ENCODE results near the gene WDTC1.

Gene WDTC1

DNA sequence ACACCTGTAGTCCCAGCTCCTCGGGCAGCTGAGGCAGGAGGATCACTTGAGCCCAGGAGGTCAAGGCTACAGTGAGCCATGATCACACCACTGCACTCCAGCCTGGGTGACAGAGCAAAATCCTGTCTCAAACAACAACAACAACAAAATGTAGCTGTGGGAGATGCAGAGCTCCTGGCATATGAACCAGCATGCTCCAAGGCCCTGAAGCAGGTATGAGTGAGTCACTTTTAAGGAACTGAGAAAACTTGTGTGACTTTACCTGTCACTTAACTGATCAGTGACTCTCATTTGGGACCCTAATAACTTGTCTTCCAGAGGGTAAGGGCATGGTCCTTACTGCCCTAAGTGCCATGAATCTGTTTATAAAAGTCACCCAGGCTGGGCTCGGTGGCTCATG lies 68.2 kb downstream of the WDTC1 start:
- DNase-seq, result no peak

DNA sequence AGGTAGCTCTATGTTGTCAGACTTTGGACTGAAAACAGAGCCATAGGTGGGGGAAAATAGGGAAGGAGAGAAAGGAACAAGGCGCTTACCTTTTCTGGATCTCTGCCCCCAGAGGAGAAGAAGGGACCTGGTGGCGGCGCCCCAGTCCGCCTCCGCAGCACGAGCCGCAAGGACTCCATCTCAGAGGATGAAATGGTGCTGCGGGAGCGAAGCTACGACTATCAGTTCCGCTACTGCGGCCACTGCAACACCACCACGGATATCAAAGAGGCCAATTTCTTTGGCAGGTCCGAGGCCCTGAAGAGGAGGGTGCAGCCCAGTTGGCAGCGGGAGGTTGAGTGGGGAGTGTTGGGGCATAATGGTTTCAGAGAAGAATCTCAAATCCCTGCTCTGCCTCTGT lies 69.1 kb downstream of the WDTC1 start:
- no peak for DNase-seq

DNA sequence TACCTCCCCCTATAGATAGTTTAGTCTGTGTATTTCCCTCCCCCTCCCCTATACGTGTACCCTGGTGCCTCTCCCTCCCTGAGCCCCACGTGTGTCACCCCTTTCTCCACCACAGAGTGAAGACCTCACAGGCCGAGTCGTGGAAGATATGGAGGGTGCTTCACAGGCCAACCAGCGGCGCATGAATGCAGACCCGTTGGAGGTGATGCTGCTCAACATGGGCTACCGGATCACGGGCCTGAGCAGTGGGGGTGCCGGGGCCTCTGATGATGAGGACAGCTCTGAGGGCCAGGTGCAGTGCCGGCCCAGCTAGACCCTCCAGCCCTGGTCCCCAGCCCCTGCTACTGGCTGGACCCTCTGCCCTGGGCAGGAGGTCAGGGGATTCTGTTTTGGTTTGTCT lies 71.6 kb downstream of the WDTC1 start:
- no peak for DNase-seq

DNA sequence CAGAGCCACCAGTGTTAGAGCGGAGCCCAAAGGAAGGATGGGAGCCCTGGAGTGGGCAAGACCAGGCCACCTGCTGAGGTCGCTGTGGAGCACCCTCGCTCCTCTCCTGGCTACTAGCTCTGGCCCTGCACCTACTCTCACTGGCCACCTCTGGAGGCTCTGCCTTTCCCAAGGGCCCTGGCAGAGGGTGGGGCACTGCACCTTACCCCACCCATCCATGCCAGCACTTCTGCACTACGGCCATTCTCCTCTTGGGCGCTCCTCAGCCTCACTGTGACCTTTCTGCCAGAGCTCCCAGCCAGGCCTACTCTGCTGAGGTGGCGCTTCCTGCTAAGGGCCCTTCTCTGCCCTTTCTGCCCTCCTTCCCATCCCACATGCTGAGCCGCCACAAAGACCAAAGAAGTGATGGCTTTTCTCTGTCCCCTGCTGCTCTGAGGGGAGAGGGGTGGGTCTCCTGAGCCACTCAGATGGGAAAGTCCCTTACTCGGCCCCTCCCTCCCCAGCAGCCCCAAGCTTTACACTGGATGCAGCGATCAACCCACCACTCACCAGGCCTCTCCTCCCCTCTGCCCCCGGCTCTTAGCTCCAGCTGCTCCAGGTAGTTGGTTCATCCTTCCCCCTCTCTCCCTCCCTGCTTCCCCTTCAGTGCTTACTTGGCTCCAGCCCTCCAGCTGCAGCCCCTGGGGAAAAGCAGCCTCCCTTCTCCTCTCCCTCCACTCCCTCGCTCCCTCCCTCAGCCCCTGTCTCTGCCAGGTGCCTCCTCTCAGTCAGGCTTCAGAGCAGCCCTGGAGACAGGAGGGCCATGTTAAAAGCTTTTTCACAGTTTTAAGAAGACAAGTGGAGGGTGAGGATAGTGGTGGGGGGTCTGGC lies 72.7 kb downstream of the WDTC1 start:
- DNase-seq, result no peak

DNA sequence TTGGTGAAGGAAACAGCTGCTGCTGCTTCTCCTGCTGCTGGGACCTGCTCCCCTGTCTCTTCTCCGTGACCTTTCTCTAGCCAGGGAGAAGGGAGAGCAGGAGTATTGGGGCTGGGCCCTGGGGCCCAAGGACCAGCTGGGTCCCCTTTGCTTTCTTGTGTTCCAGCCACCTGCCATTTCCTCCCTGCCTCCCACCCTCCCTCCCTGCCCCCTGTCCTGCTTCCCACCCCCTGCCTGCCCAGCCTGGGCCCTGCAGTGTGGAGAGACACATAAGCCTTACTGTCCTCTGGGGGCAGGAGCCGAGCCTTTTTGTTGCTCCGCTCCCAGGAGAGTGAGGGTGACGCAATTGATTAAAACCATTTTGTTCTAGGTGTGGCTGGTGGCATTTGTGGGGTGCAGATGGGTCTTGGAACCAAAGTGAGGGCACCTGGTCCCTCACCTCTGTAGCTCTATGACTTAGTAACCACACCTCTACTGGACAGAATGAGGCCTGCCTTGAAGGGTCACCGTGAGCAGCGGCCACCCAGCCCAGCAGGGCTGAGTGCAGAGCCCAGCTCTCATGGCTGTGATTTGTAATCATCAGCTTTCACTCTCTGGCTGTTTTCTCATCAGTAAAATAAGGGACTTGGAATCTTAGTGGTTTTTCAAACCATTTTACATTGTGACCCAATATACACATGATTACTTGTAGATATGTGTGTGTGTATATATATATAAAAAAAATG lies 73.6 kb downstream of the WDTC1 start:
- no peak for DNase-seq

DNA sequence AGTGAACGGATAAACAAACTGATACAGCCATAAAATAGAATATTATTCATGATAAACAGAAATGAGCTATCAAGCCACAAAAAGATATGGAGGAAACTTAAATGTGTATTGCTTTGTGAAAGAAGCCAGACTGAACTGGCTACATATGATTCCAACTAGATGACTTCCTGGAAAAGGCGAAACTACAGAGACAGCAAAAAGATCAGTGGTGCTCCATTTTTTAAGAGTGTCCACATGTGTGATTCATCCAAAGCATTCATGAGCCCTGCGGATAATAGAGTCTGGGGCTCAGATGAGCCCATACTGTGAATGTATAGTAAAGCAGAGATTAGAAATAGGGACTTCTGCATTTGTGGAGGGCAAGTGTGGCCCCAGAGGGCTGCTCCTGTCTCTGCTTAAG lies 79.7 kb downstream of the WDTC1 start:
- no peak for DNase-seq

DNA sequence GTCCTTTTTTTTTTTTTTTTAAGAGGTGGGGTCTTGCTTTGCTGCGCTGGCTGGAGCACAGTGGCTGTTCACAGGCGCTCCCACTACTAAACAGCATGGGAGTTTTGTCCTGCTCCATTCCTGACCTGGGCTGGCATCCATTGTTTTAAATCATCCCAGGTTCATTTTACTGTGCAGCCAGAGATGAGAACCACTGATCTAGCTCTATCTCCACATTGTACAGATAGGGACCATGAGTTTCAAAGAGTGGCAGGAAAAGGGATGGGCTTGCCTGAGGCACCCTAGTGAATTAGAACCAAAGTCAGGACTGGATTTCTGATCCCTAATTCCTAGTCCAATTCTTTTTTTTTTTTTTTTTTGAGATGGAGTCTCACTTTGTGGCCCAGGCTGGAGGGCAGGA lies 80.3 kb downstream of the WDTC1 start:
- DNase-seq, result no peak

DNA sequence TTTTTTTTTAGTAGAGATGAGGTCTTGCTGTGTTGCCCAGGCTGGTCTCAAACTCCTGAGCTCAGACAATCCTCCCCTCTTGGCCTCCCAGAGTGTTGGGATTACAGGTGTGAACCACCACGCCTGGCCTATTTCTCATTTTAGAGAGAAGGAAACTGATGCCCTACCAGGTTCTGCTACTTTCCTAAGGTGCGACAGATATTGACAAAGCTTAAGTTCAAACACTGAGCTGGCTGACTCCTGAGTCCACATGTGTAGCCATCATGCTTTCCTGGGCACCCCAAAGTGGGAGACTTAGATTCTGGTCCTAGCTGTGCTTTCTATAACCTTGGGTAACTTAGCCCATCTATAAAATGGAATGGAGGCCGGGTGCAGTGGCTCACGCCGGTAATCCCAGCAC lies 82.4 kb downstream of the WDTC1 start:
- DNase-seq, result no peak

DNA sequence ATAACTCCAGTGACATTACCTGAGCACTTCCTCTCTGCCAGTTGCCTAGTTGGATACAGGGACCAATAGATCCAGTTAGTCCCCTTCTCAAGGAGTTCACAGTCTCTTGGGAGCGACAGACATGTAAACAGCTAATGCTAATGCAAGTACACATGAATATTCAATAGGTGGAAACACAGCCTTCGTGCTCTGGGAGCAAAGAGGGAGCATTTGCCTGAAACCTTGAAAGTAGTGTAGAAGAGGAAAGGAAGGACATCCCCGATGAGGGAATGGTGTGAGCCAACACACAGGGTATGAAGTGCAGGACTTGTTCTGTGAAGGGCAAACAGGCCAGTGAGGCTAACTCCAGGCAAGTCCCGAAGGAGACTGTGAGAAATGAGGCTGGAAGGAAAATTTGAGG lies 83.7 kb downstream of the WDTC1 start:
- no peak for DNase-seq

DNA sequence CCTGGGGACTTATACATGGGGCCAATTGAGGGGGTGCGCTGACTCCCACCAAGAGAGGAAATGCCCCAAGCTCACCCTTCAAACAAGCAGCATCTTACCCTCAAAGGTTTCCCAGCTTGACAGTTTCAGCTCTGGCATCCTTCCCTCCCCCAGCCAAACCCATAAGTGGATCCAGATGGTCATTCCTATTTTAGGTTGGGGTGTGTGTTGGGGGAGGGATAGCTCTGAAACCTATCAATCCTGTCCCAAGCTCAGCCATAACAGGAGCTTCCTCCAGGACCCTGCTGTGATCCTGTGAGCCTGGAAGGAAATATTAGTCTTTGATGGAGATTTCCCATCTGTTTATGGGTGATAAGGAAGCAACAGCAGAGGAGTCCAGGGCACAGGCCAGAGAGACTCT lies 84.2 kb downstream of the WDTC1 start:
- no peak for DNase-seq

DNA sequence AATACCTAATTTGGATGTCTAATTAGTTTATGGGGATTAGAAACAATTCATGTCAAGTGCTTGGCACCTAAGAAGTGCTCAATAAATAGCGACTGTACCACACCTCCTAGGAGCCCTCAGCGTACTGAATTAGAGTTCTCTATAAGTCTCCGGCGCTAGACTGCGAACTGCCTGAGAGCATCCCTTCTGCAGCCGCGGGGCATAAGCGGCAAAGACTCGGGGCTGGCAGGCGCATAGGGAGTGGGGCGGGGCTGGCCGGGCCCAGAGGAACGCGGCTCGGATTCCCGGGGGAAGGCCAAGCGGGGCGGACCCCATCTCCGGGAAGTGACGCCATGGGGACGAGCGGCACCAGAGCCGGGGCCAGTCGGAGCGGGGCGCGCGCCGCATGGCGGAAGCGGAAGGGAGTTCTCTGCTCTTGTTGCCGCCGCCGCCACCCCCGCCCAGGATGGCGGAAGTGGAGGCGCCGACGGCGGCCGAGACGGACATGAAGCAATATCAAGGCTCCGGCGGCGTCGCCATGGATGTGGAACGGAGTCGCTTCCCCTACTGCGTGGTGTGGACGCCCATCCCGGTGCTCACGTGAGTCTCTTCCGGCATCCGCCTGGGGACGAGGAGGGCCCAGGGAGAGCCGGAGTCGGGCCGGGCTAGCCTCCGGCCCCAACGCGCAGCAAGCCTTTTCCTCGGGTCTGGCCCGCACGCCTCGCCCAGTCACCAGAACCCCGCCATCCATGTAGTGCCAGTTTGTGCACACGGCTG lies 87.6 kb downstream of the WDTC1 start, which contains the start of gene TMEM222:
Gene TMEM222 (plus strand): TSS at position 351 of the 756 bp plus-strand sequence. CDS start 35 bp downstream, at position 386.
- DNase-seq, result peak; percentile 92

DNA sequence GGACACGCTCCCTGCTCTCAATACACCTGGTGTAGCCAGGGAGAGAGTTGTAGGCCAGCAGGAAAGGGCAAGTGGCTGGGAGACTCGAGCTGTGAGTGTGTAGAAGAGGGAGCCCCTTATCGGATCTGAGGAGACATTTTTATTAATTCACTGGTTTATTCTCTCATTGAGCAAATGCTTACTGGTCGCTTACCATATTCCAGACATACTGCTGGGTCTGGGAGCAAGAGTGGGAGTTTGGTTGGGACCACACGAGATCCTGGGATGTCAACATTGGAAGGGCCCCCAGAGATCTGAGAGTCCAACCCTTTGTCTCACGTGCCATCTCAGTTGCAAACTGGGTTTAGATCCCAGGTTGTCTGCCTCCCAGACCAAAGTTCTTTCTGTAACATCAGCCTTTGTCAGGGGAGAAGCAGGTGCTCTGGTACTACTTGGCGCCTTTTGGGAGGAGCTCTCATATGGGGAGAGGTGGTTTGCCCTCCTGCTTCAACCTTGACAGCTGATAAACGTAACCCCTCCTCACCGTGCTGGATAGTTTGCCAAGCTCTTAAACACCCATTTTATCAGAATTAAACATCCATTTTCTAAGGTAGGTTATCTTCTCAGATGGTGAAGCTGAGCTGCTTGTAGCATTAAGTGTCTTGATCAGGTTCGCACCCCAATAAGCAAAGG lies 88.3 kb downstream of the WDTC1 start:
- DNase-seq, result no peak

DNA sequence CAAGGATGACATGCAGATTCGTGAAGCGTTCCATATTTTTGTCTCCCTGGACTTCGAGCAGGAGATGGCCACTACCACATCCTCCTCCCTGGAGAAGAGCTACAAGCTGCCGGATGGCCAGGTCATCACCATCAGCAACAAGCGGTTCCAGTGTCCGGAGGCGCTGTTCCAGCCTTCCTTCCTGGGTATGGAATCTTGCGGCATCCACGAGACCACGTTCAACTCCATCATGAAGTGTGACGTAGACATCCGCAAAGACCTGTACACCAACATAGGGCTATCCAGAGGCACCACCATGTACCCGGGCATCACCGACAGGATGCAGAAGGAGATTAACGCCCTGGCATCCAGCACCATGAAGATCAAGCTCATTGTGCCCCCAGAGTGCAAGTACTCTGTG lies 90.9 kb downstream of the WDTC1 start:
- DNase-seq, result no peak

DNA sequence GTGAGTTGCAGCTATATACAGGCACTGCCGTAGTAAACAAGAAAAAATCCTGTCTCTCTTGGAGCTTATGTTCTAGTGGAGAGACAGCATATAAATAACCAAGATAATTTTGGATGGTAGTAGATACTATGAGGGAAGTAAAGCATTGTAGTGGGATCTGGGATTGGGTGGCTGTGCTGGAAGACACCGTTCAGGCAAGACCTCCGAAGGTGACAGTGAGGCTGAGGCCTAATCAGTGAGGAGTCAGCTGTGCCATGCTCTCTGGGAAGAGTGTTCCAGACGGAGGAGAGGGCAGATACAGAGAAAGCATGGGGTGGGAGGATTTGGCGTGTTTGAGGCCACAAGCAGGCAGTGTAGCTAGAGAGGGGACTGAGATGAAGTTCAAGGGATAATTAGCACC lies 93.5 kb downstream of the WDTC1 start:
- no peak for DNase-seq

DNA sequence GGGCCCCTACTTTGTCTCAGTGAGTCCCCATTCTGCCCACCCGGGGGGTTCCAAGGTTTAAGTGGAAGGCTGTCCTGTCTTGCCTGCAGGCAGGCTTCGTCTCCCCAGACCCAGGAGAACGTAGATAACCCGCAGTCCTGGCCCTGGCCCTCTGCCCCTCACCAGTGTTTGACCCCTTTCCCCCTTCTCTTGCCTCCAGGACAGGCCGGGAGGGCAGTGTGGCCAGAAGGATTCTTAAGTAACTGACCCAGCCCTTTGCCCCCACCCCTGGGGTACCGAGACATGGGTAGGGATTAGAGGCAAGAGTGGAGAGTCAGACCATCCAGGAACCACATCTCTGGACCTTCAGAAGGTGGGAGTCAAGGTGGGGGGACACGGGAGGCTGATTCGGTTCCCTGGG lies 96.4 kb downstream of the WDTC1 start:
- DNase-seq, result no peak

DNA sequence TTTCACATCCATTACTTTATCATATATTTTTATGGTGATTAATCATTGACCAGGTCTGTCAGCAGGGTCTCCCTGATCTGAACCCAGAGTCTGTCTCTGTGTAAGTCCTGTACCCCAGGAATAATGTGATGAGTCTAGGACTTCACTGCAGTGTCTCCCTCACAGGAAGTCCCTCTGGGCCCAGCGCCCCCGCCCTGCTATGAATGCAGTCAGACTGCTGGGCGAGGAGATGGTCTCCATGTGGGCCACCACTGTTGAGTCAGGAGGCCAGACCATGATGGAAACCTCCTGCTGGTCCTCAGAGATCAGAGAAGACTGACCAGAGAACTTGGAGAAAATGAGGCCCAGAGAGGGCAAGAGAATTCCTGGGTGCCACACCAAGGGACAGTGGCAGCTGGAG lies 97.0 kb downstream of the WDTC1 start:
- DNase-seq, result no peak

DNA sequence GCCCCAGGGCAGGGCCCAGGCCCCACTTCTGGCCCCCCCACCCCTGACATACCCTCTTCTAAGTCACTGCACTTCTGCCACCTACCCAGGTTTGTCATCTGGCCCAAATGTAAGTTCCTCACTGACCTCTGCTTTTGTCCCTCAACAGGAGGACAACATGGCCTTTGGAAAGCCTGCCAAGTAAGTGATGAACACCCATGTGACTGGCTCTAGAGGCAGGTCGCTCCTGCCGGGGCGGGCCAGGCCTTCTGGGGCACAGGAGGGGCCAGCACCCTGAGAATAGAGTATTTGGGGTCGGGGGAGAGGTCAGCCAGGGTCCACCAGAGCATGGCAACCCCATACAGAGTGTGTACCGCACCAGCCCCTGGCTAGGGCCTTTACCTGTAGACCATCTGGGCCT lies 97.5 kb downstream of the WDTC1 start:
- no peak for DNase-seq

DNA sequence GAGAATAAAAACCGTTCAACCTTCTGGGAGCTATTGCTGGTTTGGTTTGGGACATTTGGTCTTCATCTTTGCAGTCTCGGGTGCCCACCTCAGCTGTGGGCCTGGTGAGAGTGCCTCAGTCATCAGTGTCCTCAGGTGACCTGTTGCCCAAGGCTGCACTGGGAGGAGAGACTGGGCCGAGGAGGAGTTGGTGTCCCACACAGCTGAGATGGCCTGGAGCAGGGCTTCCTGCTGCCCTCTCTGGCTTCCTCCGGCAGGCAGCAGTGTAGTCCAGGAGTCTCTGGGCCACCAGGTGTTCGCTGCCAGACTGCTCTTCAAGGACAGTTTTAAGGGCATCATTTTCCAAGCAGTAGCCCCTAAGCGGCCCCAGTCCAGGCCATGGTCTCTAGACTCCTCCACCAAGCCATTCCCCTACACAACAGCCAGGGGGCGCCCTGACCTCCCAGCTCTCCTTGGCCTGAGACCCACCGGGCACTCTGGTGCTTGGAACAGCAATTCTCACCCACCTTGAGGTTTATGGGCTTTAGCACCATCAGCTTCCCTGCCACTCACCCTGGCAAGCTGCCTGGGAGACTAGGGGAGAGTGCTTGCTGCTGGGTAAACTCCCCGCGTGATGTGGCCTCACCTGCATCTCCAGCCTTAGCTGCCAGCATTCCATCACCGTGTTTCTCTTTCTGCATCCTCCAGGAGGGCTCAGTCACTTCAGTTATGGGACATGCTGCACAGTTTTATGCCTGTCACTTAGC lies 98.3 kb downstream of the WDTC1 start:
- DNase-seq, result no peak

DNA sequence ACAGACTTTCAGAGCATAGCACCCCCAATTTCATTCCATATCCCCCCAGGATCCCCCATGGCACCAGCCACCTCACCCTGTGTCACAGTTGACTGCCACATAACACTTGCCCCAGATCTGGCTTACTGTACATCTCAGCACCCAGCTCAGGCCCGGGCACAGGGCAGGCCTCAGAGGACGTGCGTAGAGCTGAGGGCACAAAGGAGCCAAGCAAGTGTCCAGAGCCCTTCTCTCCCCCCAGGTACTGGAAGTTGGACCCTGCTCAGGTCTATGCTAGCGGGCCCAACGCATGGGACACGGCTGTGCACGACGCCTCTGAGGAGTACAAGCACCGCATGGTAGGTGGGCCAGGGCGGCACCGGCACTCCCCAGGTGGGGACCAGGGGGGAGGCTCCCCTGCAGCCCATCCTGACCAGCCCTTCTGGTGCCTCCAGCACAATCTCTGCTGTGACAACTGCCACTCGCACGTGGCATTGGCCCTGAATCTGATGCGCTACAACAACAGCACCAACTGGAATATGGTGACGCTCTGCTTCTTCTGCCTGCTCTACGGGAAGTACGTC lies 99.4 kb downstream of the WDTC1 start:
- no peak for DNase-seq

DNA sequence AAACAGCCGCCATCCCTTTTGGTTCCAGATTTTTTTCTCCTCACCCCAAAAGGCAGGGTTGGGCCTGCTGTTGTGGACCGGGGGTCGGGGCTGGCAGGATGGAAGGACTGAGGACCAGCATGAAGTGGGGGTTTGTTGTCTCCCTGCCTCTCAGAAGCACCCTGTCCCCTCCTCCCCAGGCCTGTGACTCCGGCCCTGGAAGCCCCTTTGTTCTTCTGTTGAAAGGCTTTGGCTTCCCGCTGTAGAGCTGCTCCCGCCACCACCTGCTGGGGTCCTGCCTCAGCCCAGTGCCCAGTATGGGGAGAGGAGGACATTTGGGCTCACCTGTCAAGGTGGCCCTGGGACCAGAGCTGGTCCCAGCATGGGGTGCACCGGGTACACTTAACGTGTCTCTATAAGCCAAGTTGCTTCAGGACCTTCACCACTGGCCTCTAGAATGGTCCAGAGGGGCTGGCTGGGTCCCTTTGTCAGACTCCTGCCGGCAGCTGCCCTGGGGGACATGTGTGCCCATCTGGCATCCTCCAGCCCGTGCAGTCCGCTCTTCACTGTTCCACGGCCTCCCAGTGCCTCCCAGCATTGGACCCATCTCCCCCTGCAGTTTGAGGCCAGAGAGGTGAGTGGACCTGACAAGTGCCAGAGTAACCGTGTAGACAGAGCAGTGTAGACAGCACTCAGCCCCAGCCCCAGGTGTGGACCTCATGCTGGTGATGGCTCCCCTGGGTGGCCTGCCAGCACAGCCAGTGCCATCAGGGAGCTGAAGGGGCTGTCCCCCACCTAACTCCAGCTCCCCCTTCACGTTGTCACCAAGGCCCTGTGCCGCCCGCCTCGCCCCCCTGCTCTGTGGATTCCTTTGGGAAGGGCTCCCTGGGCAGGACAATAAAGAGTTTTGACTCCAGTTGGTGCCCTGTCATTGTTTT lies 101.3 kb downstream of the WDTC1 start:
- DNase-seq, result no peak

DNA sequence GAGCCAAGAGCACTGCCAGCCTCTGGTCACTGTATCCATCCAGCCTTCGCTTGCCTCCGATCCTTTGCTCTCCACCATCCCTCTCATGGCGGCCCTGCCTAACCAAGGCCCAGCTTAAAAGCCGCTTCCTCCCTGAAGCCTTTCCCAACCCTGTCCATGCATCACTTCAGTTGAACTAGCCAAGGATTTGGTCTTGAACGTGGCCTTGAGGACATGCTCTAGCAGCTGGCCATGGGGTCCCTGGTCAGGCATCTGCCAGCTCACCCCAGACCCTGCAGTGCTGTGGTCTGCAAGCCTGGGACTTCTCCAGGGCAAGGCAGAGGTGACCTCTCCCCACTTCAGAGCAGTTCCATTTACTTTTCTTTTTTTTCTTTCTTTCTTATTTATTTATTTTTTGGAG lies 102.3 kb downstream of the WDTC1 start:
- DNase-seq, result no peak
